Activated CD8-positive, alpha-beta memory T cell treated with anti-CD3 and anti-CD28 coated beads for 4 hours (primary cell): Measurements from ENCODE around the gene SUMO3.
"Not testable (repeated sequence)": the region's sequence is repeated elsewhere in the genome, so short reads cannot be mapped to it uniquely, and the experiment has no call there.

Experiments
- DNase-seq, 2 donors: peaks; one replicate each; pipeline ENCODE4 v3.0.0-alpha.2; 2020; ENCODE audit warnings: low read depth in 2 of 2

Gene SUMO3

GRCh38 chr21:44847261-44848056 is 29.6 kb upstream of the SUMO3 start:
- DNase-seq: no peak

GRCh38 chr21:44846485-44847260 is 28.8 kb upstream of the SUMO3 start:
- DNase-seq: no peak

GRCh38 chr21:44846224-44846484 is 28.3 kb upstream of the SUMO3 start:
- DNase-seq: no peak

- DNase-seq: no peak
Observed at GRCh38 chr21:44845418-44846223, 27.8 kb upstream of the SUMO3 start.

GRCh38 chr21:44844256-44844655 is 26.4 kb upstream of the SUMO3 start:
- DNase-seq: no peak

GRCh38 chr21:44842721-44843445 is 25.0 kb upstream of the SUMO3 start:
- no peak for DNase-seq

- DNase-seq: no peak
Observed at GRCh38 chr21:44842087-44842486, 24.2 kb upstream of the SUMO3 start.

GRCh38 chr21:44840771-44841170 is 22.9 kb upstream of the SUMO3 start:
- DNase-seq: no peak

- no peak for DNase-seq
Observed at GRCh38 chr21:44838951-44839350, 21.1 kb upstream of the SUMO3 start.

GRCh38 chr21:44838039-44838895 is 20.4 kb upstream of the SUMO3 start:
- DNase-seq: no peak

- no peak for DNase-seq
Observed at GRCh38 chr21:44837537-44837936, 19.7 kb upstream of the SUMO3 start.

- no peak for DNase-seq
Observed at GRCh38 chr21:44836666-44837471, 19.0 kb upstream of the SUMO3 start.

GRCh38 chr21:44836349-44836665 is 18.4 kb upstream of the SUMO3 start:
- no peak for DNase-seq

- DNase-seq: no peak
Observed at GRCh38 chr21:44835647-44835973, 17.7 kb upstream of the SUMO3 start.

GRCh38 chr21:44834951-44835646 is 17.2 kb upstream of the SUMO3 start:
- no peak for DNase-seq

- no peak for DNase-seq
Observed at GRCh38 chr21:44834231-44834950, 16.5 kb upstream of the SUMO3 start.

- DNase-seq: no peak
Observed at GRCh38 chr21:44833663-44834062, 15.8 kb upstream of the SUMO3 start.

- not testable (repeated sequence) for DNase-seq
Observed at GRCh38 chr21:44832516-44833255, 14.8 kb upstream of the SUMO3 start.
